Fibroblast of lung (primary cell): ENCODE results near the gene LIN7C.

Experiments
- EZH2 ChIP-seq: IDR thresholded peaks from 2 replicates; pipeline ENCODE4 v1.5.1; 2012; ENCODE audit warnings: low read length, control low read depth, mild to moderate bottlenecking; ENCODE audit errors: missing control alignments
- TF ChIP-seq, protein P1 (sequence below), 2 donors: IDR thresholded peaks in 1 of 2; conservative IDR thresholded peaks in 1 of 2; 1 replicate in 1 of 2; 2 replicates in 1 of 2; pipeline ENCODE4 v1.5.1; 2011 to 2012; ENCODE audit warnings: low read length in 2 of 2, control low read depth in 1 of 2, inconsistent platforms in 1 of 2, low read depth in 1 of 2, mild to moderate bottlenecking in 1 of 2

DNA sequence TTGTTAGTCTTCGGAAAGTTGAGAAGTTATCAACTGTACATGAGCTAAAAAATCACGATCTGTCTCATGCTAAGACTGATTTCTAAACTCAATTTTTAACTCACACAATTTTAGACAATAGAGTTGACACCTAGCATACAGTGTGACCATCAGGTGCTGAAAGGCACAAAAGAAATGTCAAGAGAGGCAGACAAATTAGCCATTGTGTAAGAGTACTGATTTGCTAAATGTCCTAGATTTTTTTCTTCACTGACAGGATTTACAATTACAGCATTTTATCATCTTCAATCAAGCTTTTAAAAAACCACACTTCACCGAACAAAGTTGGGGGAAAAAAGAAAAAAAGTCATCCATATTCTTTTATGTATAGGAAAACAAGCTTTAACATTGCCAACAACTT, 40.9 kb downstream of the LIN7C start:
- no peak for TF ChIP-seq EZH2
- TF ChIP-seq, protein P1, sequence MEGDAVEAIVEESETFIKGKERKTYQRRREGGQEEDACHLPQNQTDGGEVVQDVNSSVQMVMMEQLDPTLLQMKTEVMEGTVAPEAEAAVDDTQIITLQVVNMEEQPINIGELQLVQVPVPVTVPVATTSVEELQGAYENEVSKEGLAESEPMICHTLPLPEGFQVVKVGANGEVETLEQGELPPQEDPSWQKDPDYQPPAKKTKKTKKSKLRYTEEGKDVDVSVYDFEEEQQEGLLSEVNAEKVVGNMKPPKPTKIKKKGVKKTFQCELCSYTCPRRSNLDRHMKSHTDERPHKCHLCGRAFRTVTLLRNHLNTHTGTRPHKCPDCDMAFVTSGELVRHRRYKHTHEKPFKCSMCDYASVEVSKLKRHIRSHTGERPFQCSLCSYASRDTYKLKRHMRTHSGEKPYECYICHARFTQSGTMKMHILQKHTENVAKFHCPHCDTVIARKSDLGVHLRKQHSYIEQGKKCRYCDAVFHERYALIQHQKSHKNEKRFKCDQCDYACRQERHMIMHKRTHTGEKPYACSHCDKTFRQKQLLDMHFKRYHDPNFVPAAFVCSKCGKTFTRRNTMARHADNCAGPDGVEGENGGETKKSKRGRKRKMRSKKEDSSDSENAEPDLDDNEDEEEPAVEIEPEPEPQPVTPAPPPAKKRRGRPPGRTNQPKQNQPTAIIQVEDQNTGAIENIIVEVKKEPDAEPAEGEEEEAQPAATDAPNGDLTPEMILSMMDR (conservative IDR thresholded peaks at IDR 0.05 in 1 of 2, IDR thresholded peaks at IDR 0.05 in 1 of 2; ENCODE audit: low read depth in 1 of 2, low read length in 2 of 2) = no peak
